Keratinocyte (primary cell): ENCODE data around the gene ILKAP. TPM values are rescaled to one million over a fixed set of nuclear protein-coding genes. Genes with fewer than 3 reads are reported as not detected.

ENCODE experiments used
- DNase-seq: peaks from one replicate; pipeline ENCODE4 v3.0.0-alpha.2; 2011; ENCODE audit warnings: low read depth, missing footprints, low spot score
- FAIRE-seq: peaks from 2 replicates; lab custom pipeline; 2011; peaks lifted over from hg19 to GRCh38; lab: Jason Lieb, UNC
- H2AFZ ChIP-seq: 2 replicates; pipeline ENCODE4 v1.6.0; 2012; ENCODE audit warnings: low read length, control low read depth, inconsistent platforms; ENCODE audit not compliant: control insufficient read depth
- H3K27ac ChIP-seq: 2 replicates; pipeline ENCODE4 v1.5.1; 2011; ENCODE audit warnings: low read length; ENCODE audit not compliant: control insufficient read depth, insufficient read depth
- H3K27me3 ChIP-seq: 3 replicates; pipeline ENCODE4 v1.6.0; 2011; ENCODE audit warnings: low read length; ENCODE audit not compliant: control insufficient read depth, insufficient read depth; ENCODE audit errors: extremely low read depth
- H3K36me3 ChIP-seq, 2 experiments: 2 replicates in 1 of 2; 3 replicates in 1 of 2; pipeline ENCODE4 v1.5.1; 2011; ENCODE audit warnings: low read length in 2 of 2, mild to moderate bottlenecking in 1 of 2; ENCODE audit not compliant: control insufficient read depth in 2 of 2, insufficient read depth in 2 of 2; ENCODE audit errors: extremely low read depth in 1 of 2
- H3K4me1 ChIP-seq: 3 replicates; pipeline ENCODE4 v1.5.1; 2011; ENCODE audit warnings: low read length; ENCODE audit not compliant: control insufficient read depth, insufficient read depth; ENCODE audit errors: extremely low read depth
- H3K4me2 ChIP-seq: 3 replicates; pipeline ENCODE4 v1.6.0; 2011; ENCODE audit warnings: low read depth, low read length; ENCODE audit not compliant: control insufficient read depth, insufficient read depth; ENCODE audit errors: extremely low read depth
- H3K4me3 ChIP-seq, 3 experiments: fragments of 200-600 bp in 1 of 3; sonication (generic) in 1 of 3; 2 replicates in 2 of 3; 3 replicates in 1 of 3; pipeline ENCODE4 v1.5.1; 2011 to 2016; ENCODE audit warnings: low read length in 3 of 3, mild to moderate bottlenecking in 3 of 3, control low read depth in 2 of 3, inconsistent platforms in 1 of 3, low read depth in 1 of 3, mixed read lengths in 1 of 3, mixed run types in 1 of 3, moderate library complexity in 1 of 3; ENCODE audit not compliant: control insufficient read depth in 2 of 3, insufficient read depth in 2 of 3; ENCODE audit errors: extremely low read depth in 1 of 3
- H3K79me2 ChIP-seq: 2 replicates; pipeline ENCODE4 v1.6.0; 2012; ENCODE audit warnings: low read length; ENCODE audit not compliant: control insufficient read depth, insufficient read depth
- H3K9ac ChIP-seq: 3 replicates; pipeline ENCODE4 v1.6.0; 2011; ENCODE audit warnings: low read length; ENCODE audit not compliant: control insufficient read depth, insufficient read depth; ENCODE audit errors: extremely low read depth
- H3K9me1 ChIP-seq: 3 replicates; pipeline ENCODE4 v1.6.0; 2011; ENCODE audit warnings: low read length; ENCODE audit not compliant: control insufficient read depth, insufficient read depth; ENCODE audit errors: extremely low read depth
- H3K9me3 ChIP-seq: 2 replicates; pipeline ENCODE4 v1.5.1; 2012; ENCODE audit warnings: low read depth, low read length; ENCODE audit not compliant: control insufficient read depth
- H4K20me1 ChIP-seq: 3 replicates; pipeline ENCODE4 v1.6.0; 2011; ENCODE audit warnings: low read length; ENCODE audit not compliant: control insufficient read depth, insufficient read depth; ENCODE audit errors: extremely low read depth
- EZH2 ChIP-seq: IDR thresholded peaks from one replicate; pipeline ENCODE4 v1.6.1; 2012; ENCODE audit warnings: inconsistent platforms, mild to moderate bottlenecking, low read length, moderate library complexity
- dilution Hi-C: fragments of 300-500 bp; cut with MboI; formaldehyde crosslinking; loops from one replicate; pipeline ENCODE4 v1.7.0; 2020; ENCODE audit warnings: low sequenced_read_pairs; ENCODE audit not compliant: extremely low pct_ligation_motif_present
- polyA plus RNA-seq, 5 experiments: library from polyadenylated mRNA; depleted of rRNA in 3 of 5; stranded (reverse) in 3 of 5; stranded (forward) in 1 of 5; unstranded in 1 of 5; fragments of >200 nt; gene quantifications; 1 replicate in 1 of 5; 2 replicates in 3 of 5; 3 replicates in 1 of 5; pipeline versions ENCODE4 v1.2.1 to v1.2.3, GENCODE V29; 2011 to 2012; ENCODE audit warnings: missing spikeins in 2 of 5, low read depth in 1 of 5, low replicate concordance in 1 of 5
- TF ChIP-seq, protein P1 (sequence below), 3 experiments: IDR thresholded peaks in 1 of 3; conservative IDR thresholded peaks in 1 of 3; optimal IDR thresholded peaks in 1 of 3; 2 replicates in 2 of 3; 3 replicates in 1 of 3; pipeline versions ENCODE3 to v1.5.1; 2011; ENCODE audit warnings: low read length in 3 of 3, mild to moderate bottlenecking in 3 of 3, moderate library complexity in 2 of 3, control low read depth in 1 of 3, inconsistent platforms in 1 of 3; ENCODE audit not compliant: insufficient read depth in 2 of 3; ENCODE audit errors: extremely low read depth in 1 of 3

Gene ILKAP
- polyA plus RNA-seq, 1 donor (not counting 4 experiments of a cell fraction or from before 2014, with no cell fraction given): 39.1 TPM

DNA sequence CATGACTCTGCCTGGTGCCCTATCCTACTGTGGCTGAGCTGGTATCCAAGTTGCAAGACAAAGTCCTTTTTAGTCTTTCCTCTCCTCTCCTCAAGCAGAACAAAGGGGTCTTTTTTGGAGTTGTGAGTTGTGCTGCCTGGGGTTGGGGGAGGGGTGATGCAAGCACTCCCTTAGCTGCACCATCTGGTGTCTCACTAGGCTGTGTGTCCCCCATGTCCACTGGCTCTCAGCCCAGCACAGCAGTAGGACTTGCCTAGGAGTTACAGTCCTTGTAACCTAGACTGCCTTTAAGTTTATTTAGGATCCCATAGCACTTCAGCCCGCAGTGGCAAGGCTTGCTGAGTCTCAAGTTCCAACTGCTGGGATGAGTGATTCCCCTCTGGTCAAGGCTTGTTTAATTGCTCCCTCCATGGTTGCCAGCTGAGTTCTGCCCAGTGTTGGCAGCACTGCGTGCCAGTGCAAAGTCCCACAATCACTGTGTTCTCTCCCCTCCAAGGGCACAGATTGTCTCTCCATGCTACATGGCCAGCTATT is 13.2 kb upstream of the ILKAP start:
- FAIRE-seq (no peak), DNase-seq (no peak)
- Histone ChIP-seq H4K20me1 (no peaks in the 10 kb centered on the region), H3K27me3 (no peaks in the 10 kb centered on the region), H3K27ac (no peak overlapping the region), H3K9me1 (no peaks in the 10 kb centered on the region), H3K9ac (no peak overlapping the region), H3K4me1 (no peaks in the 10 kb centered on the region), H3K4me3 (no peak overlapping the region), H3K36me3 (no peaks in the 10 kb centered on the region), H3K79me2 (no peaks in the 10 kb centered on the region), H3K9me3 (no peaks in the 10 kb centered on the region), H3K4me2 (no peak overlapping the region), H2AFZ (no peak overlapping the region)
- dilution Hi-C loops: no loop called here
- TF ChIP-seq, protein P1, sequence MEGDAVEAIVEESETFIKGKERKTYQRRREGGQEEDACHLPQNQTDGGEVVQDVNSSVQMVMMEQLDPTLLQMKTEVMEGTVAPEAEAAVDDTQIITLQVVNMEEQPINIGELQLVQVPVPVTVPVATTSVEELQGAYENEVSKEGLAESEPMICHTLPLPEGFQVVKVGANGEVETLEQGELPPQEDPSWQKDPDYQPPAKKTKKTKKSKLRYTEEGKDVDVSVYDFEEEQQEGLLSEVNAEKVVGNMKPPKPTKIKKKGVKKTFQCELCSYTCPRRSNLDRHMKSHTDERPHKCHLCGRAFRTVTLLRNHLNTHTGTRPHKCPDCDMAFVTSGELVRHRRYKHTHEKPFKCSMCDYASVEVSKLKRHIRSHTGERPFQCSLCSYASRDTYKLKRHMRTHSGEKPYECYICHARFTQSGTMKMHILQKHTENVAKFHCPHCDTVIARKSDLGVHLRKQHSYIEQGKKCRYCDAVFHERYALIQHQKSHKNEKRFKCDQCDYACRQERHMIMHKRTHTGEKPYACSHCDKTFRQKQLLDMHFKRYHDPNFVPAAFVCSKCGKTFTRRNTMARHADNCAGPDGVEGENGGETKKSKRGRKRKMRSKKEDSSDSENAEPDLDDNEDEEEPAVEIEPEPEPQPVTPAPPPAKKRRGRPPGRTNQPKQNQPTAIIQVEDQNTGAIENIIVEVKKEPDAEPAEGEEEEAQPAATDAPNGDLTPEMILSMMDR (optimal IDR thresholded peaks at IDR 0.05 in 1 of 3, IDR thresholded peaks at IDR 0.05 in 1 of 3, conservative IDR thresholded peaks at IDR 0.05 in 1 of 3; ENCODE audit: extremely low read depth in 1 of 3, insufficient read depth in 2 of 3, low read length in 3 of 3): no peak
- no peak for TF ChIP-seq EZH2

DNA sequence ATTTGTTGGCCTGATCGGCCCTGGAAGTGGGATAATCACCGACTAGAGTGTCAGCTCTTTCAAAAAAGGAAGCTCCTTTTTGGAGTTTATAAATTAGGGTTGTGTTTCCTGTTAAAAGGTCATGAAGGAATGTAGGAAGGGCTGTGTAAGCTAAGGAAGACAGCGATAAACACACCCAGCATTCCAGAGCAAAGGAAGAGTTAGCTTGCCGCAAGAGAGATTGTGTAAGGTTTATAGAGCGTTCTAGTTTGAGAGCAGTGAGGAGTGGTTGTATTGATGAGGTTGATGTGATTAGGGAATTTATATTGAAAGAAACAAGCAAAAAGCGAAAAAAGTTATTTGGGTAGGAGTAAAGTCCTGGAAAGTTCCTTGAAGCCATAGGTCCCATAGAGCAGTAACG is 3.5 kb upstream of the ILKAP start:
- Histone ChIP-seq H3K4me3 (no peak overlapping the region), H4K20me1 (peaks cover 5% of the 10 kb centered on the region), H3K9me1 (no peaks in the 10 kb centered on the region), H3K4me1 (peaks cover 6% of the 10 kb centered on the region), H3K9me3 (no peaks in the 10 kb centered on the region), H3K27ac (no peak overlapping the region), H3K36me3 (no peaks in the 10 kb centered on the region), H2AFZ (no peak overlapping the region), H3K9ac (no peak overlapping the region), H3K4me2 (no peak overlapping the region), H3K27me3 (peaks cover 5% of the 10 kb centered on the region), H3K79me2 (peaks cover 14% of the 10 kb centered on the region)
- FAIRE-seq (no peak), DNase-seq (no peak)
- dilution Hi-C loops: no loop called here
- TF ChIP-seq, protein P1 (optimal IDR thresholded peaks at IDR 0.05 in 1 of 3, IDR thresholded peaks at IDR 0.05 in 1 of 3, conservative IDR thresholded peaks at IDR 0.05 in 1 of 3; ENCODE audit: extremely low read depth in 1 of 3, insufficient read depth in 2 of 3, low read length in 3 of 3): no peak
- no peak for TF ChIP-seq EZH2
